GM19240 (cell line): ENCODE results near the gene RRM1.
A peak's percentile ranks its signal among the peaks of the same experiment; 100 is the strongest.
"Not testable (repeated sequence)": the region's sequence is repeated elsewhere in the genome, so short reads cannot be mapped to it uniquely, and the experiment has no call there.

Experiments used
- DNase-seq: peaks from one replicate; pipeline ENCODE4 v3.0.0; 2011; ENCODE audit warnings: low spot score; ENCODE audit not compliant: insufficient read length

The RRM1 gene

DNA sequence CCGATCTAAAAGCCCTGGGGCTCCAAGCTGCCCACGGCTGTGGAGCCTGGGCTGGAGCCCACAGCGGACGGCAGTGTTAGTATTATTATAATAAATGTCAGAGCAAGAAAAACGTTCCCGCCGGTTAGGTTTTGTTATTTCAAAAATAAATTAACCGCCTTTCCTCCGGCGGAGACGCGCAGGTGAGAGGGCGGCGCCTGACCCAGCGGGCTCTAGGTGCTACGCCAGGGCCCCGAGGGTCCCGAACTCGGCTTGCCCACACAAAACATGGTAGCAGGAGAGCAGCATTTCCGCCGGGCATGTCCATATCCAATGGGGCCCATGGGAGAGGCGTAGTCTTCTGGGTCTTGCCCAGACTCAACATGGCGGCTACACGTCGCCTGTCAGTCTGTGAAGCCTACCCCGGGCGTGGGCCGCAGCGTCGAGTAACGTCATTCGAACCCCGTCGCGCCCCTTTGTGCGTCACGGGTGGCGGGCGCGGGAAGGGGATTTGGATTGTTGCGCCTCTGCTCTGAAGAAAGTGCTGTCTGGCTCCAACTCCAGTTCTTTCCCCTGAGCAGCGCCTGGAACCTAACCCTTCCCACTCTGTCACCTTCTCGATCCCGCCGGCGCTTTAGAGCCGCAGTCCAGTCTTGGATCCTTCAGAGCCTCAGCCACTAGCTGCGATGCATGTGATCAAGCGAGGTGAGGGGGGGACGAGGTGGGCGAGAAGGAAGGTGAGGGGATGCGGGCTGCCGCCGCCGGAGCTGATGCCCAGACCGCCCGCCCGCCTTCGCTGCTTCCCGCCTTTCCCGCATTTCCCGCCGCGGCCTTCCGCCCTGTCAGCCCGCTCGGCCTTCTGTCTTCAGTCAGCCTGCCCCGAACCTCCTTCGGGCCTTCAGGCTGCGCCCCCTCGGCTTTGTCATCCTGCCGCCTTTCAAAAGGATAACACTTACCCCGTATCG, at the start of gene RRM1:
RRM1 (plus strand) TSS at position 452 of the 944 bp plus-strand sequence; CDS start at position 666, 214 bp downstream.
- peak; percentile 71 for DNase-seq

DNA sequence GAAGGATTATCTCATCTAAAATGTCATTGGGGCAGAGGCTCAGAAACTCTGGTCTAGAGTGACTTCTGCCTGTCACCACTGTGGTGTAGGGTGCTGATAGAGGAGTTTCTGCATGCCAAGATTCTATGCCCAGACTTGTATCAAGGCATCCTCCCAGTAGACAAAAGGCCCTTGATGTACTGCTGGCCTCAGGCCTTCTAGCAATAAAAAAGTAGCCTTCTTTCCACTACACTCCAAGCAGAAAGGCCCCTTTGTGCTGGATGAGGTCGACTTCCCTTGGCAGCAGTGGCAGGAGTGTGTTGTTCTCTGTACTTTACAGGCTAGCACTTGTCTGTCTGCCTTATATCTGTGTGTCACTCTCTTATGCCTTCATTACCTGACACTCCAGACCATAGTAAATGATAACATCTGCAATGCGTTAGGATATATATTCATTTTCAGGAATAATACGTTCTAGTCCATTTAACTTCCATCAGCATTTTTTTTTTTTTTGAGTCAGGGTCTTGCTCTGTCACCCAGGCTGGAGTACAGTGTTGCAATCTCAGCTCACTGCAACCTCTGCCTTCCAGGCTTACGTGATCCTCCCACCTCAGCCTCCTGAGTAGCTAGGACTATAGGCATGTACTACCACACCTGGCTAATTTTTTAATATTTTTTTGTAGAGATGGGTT, 49.5 kb upstream of the RRM1 start:
- no peak for DNase-seq

DNA sequence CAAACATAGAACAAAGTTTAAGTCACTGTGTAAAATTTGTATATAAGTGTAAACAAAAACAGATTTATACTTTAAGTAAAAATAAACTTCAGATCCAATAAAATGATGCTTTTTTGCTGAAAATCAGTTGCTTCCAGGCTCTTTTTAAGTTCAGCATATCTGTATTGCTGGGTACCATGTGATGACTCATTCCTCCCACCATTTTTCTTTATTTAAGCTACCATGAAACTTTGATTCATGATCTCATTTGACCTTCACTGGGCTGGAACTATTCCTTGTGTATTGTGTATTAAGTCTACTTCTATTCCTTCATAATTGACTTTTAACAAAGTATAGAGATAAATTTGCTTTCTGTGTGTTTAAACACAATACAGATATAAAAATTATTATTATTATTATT, 46.3 kb upstream of the RRM1 start:
- no peak for DNase-seq

DNA sequence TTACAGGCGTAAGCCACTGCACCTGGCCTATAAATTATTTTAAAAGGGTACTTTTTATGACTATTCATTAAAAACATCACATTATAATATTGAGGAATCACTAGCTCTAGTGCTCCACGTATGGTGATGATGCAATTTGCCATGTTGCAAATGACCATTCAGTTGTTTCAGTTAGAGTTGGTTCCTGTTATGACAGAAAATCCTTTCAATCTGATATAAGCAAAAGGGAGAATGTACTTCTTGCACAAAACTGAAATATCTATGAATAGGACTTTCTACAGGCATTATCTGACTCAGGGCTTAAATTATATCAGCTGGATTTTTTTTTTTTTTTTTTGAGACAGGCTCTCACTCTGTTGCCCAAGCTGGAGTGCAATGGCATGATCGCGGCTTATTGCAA, 45.6 kb upstream of the RRM1 start:
- DNase-seq: no peak

DNA sequence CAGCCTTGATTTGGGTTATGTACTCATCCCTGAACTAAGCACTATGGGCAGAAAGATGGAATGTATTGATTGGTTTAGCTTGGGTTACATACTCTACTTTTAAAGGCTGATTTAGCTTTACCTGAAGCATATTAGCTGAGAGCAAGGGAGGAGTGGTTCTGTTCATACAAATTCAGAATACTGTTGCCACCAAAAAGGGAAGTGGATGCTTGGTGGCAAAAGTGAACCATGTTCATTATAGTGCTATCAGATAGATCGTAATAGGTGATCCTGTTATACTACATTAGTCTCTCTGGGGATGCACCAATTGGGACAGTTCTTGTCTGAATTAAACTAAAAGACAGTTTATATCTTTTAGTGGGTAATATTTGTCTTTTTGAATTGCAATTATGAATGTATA, 44.5 kb upstream of the RRM1 start:
- DNase-seq: no peak

DNA sequence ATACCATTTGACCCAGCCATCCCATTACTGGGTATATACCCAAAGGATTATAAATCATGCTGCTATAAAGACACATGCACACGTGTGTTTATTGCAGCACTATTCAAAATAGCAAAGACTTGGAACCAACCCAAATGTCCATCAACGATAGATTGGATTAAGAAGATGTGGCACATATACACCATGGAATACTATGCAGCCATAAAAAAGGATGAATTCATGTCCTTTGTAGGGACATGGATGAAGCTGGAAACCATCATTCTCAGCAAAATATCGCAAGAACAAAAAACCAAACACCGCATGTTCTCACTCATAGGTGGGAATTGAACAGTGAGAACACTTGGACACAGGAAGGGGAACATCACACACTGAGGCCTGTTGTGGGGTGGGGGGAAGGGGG, 41.4 kb upstream of the RRM1 start:
- DNase-seq: not testable (repeated sequence)

DNA sequence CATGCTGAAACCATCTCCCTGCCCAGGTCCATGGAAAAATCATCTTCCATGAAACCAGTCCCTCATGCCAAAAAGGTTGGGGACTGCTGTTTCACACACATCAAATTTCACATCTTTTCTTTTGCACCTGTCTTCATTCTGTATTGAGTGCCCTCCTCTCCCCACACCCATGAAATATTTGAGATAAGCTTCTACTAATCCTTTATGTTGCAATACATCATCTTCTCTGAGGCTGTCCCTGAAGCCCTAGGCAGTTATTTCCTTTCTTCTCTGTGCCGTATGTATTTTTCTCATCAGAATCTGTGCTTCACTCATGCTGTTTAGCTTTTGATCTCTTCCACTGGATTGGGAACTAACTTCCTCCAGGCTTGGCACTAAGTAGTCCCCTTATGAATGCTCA, 40.0 kb upstream of the RRM1 start:
- DNase-seq: no peak

DNA sequence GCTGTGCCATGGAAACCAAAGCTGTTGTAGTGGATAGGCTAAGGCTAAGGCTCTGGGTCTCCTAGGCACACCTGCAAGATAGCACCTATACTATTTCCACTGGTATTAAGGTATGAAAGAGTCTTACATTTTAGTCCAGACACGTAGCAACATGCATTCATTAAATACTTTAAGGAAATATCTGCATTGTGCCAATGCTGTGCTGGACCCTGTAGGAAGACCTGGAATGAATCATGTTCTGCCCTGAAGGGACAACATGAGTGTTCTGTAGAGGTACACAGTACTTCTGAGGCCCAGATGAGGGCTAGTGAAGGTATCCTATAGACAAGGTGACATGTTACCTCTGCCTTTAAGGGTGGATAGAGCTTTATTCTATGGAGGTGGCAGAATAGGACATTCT, 35.2 kb upstream of the RRM1 start:
- DNase-seq: no peak

DNA sequence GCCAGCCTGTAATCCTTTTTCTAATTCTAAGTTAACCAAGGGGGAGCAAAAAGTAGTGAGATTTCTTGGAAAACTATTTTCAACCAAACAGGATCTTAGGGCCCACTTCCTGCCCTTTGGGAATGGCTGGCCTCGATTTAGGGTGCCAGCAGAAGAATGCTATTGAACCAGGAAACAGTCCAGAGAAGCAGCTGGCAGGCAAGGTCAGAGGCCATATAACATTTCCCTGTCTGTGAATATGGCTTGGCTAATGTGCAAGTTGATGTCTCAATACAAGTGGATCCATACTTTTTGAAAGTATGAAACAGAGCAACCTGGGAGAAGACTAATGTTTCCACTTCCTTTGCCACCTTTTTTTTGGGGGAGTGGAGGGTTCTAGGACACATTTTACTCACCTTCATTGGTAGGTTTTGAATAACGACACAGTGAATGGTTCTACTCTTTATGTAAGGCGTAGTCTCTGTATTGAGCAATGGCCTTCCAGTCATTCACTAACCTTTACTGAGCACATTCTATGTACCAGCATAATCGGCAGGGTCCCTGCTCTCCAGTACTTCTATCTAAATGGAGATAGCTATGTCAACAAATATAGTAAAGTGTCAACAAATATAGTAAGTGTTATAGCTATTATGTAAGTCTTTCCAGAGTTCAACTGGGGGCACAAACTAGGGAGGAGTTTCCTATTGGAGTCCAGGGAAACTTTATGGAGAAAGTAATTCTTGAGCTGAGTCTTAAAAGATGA, 34.2 kb upstream of the RRM1 start:
- DNase-seq: no peak

DNA sequence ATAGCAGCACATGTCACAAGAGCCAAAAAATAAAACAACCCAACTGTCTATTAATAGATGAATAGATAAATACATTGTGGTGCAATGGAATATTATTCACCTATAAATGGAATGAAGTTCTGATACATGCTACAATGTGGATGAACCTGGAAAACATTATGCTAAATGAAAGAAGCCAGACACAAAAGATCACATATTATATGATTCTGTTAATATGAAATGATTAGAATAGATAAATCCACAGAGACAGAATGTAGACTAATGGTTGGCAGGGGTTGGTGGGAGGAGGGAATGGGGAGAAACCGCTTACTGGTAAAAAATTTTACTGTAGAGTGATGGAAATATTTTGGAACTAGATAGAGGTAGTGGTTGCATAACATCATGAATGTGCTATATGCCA, 32.9 kb upstream of the RRM1 start:
- DNase-seq: no peak

DNA sequence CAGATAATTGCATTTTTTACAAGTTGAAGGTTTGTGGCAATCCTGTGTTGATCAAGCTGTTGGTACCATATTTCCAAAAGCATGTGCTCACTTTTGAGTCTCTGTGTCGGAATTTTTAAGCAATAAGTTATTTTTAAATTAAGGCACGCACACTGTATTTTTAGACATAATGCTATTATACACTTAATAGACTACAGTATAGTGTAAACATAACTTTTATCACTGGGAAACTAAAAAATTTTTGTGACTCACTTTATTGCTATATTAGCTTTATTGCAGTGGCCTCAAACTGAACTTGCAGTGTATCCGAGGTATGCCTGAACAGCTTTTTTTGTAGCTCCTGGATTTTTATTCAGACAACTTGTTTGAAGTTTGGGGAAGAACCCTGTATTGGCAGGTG, 31.3 kb upstream of the RRM1 start:
- no peak for DNase-seq

DNA sequence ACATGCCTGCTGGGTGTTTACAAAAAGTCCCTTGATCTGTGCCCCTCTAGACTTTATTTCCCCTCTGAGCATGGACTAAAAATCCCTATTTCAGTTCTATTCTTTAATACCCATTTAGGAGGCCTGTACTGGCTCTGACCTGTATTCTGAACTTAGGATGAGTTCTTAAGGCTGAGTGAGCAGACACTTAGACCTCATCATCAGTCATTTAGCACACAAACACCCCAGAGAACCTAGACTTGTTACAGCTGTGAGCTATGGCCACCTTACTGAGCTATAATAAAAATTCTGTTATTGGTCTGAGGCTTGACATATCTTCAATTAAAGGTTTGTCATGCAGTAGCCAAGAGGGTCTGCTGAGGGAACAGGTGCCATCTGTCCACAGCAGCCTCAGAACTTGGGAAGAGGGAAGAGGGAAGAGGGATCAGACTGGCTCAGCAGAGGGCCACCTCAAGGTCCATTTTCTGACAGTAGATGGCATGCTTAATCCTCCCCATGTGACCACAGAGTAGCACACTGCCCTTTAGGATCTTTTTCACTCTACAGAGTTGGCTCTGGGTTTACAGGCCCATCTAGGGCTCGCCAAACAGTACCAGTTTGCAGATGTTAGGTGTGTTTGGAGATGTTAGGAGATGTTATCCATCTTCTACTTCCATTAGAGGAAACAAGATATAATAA, 30.2 kb upstream of the RRM1 start:
- no peak for DNase-seq

DNA sequence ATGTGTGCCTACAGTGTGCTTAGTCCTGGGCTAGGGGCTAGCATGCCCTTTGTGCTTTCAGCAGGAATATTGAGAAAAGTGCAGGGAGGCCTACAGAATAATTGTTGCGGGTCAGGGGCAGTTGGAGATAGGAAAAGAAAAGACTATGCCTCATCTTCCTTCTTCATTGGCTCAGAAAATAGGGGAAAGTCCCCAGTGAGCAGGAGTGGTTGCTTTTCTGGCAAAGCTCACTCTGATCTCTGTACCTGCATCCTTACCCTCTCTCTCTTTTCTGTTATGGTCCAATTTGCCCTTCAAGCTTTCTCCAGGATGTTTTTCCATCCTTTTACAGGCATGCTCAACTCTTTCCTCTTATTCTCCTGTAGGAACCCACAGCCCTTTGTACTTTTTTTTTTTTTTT, 29.5 kb upstream of the RRM1 start:
- no peak for DNase-seq

DNA sequence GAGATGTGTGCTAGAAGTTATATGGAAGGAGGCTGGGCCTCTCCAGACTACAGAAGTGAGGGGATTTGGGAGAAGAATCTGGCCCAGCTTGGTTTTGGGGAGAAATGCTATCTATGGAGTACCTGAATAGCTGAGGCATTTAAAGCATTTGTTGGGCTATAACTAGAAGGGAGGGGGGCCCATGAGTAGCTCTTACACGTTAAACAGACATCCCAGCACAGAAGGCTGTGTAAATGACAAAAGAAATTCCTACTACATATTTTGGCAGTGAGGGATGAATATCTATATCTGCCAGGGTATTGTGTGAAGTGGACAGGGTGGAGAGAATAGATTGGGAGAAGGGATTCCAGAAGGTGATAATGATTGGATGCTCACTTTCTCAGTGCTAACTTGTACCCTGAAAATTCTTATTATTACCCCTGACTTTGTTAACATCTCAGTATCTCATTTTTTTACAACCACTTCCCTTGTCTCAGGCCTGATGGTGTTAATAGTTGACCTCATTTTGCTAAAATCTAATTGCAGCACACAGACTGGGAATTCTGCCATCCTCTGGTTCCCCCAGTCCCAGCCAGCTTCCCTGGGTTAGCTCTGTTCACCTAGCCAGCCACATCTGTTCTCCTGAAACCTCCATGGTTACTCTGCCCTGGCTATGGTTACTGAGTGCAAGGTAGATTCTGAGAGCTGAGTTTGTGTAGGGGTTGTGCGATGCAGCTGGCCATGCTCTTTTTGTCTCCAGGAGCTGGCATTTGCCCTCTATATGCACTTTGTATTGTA, 28.8 kb upstream of the RRM1 start:
- DNase-seq: no peak

DNA sequence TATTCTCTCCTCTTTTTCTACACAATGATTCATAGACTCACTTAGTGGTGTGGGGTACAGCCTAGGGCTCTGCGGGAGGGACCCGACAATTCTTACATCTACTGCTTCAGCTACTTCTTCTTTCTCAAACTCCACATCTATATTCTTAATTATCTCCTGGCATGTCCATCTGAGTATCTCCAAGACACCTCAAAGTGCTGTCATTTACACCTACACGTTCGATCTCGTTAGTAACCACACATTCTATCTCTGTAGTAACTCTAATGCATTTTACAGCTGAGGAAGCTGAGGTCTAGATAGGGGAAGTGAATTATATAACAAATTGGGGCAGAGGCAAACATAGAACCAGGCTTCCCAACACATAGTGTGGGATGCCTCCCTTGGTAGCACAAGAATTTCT, 27.7 kb upstream of the RRM1 start:
- DNase-seq: no peak

DNA sequence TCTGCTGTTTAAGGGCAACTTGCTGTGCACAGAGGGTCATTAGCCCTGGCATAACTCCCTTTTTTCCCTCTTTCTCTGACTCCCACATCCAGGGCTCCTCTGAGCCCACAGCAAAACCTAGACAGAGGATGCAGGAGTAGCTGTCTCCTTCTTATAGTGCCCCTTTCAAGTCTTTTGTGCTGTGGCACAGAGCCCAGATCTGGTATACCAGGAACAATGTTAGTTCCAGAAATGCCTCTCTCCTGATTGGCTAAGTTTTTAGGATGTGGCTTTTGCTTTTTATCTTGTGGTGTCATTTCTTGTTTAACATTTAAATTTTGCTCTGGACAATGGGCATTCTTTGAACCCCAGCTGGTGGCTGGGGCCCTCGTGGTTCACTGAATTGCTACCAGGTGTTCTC, 25.6 kb upstream of the RRM1 start:
- DNase-seq: no peak

DNA sequence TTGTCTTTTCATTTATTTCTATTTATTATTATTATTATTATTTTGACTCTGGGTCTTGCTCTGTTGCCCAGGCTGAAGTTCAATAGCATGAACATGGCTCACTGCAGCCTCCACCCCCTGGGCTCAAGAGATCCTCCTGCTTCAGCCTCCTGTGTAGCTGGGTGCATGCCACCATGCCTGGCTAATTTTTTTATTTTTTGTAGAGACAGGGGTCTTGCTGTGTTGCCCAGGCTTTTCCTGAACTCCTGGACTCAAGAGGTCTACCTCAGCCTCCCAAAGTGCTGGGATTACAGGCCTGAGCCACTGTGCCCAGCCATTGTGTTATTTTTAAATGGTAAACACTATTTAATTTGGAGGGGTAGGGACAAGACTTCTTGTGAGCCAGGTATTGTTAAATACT, 23.3 kb upstream of the RRM1 start:
- DNase-seq: no peak

DNA sequence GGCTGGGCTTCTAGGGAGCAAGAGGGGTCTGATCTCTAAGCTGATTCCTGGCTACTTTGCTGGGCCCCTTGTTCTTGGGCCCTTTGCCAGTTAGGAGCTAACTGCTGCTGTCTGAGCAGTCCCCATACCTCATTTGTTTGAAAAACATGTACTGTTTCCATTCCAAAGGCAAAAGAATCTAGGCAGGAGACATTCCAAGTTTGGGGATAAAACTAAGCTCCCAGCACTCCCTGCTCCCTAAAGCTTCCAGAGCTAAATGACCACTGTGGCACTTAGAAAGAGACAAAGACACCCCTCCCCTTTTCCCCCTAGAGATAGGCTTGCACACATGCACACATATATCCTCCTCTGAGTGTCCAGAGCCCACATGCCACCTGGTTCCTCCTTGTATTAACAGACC, 22.7 kb upstream of the RRM1 start:
- no peak for DNase-seq

DNA sequence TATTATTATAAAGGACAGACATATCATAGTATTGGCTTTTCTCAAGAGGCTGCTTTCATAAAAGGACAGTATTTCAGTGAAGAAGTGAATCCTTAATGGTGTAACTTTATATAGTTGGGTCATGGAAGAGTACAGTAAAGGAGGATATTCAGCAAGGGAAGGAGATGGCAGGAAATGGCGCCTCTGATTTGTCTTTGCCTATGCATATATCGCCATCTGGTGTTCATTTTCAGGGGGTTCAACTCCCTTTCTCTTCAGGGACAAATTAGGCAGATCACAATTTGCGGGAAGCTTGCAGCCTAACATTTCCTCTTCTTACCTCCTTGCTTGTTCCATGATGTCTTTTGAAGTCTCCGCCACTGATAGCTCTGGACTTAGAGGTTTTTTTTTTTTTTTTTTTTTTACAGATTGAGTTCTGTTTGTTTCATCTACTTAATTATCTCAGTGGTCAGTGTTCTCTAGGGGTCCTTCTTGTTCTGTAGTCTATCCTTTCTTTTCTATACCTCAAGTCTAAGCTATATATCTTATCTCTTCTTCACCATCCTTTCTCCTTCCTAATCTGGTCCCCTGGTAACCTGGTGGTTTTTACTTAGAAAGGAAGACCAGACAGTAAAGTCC, 21.8 kb upstream of the RRM1 start:
- peak; percentile 43 for DNase-seq

DNA sequence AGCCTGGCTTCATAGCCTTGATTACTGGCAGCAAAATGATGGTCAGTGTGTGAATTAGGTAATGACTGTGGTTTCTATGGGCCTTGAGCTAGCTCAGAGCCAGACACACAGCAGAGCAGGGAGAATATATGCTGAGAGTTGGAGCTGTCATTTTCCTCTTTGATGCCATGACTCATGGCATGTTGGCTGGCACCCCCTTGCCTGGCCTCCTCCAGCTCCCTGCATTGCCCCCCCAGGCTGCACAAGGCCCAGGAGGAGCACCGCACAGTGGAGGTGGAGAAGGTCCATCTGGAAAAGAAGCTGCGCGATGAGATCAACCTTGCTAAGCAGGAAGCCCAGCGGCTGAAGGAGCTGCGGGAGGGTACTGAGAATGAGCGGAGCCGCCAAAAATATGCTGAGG, 20.3 kb upstream of the RRM1 start:
- DNase-seq: no peak
